HL-60 (cell line): Measurements from ENCODE around the gene NRARP.

Experiments
- DNase-seq, 2 experiments: peaks; one replicate each; pipeline ENCODE4 v3.0.0-alpha.2; 2010 to 2020; ENCODE audit warnings: low read depth in 1 of 2, low spot score in 1 of 2
- H3K27ac ChIP-seq: fragments of 250-450 bp; sonication (Bioruptor Pico); replicated peaks from 2 replicates; pipeline ENCODE4 v1.5.1; 2020; ENCODE audit warnings: mild to moderate bottlenecking, moderate library complexity
- H3K27me3 ChIP-seq: fragments of 250-450 bp; sonication (Bioruptor Pico); 2 replicates; pipeline ENCODE4 v1.5.1; 2021; ENCODE audit warnings: mild to moderate bottlenecking, moderate library complexity; ENCODE audit not compliant: insufficient read depth, poor library complexity, severe bottlenecking
- H3K4me3 ChIP-seq: replicated peaks from 2 replicates; pipeline ENCODE4 v1.5.1; 2011; ENCODE audit warnings: mild to moderate bottlenecking, control low read depth, low read length; ENCODE audit not compliant: insufficient read depth
- GABPA ChIP-seq: IDR thresholded peaks from 2 replicates; pipeline ENCODE4 v1.6.1; 2012; ENCODE audit warnings: low read depth
- POLR2AphosphoS5 ChIP-seq: IDR thresholded peaks from 2 replicates; pipeline ENCODE4 v1.6.1; 2012; ENCODE audit warnings: low read depth
- SPI1 ChIP-seq: IDR thresholded peaks from 2 replicates; pipeline ENCODE4 v1.6.1; 2012; ENCODE audit warnings: low read depth, mild to moderate bottlenecking, borderline replicate concordance
- TF ChIP-seq, protein P1 (sequence below): IDR thresholded peaks from one replicate; pipeline ENCODE4 v1.5.1; 2011; ENCODE audit warnings: low read length, control low read depth, inconsistent platforms; ENCODE audit not compliant: insufficient read depth
- TF ChIP-seq, protein P2 (sequence below): IDR thresholded peaks from 2 replicates; pipeline ENCODE4 v1.6.1; 2012; ENCODE audit warnings: low read depth; ENCODE audit not compliant: insufficient replicate concordance

NRARP gene

DNA sequence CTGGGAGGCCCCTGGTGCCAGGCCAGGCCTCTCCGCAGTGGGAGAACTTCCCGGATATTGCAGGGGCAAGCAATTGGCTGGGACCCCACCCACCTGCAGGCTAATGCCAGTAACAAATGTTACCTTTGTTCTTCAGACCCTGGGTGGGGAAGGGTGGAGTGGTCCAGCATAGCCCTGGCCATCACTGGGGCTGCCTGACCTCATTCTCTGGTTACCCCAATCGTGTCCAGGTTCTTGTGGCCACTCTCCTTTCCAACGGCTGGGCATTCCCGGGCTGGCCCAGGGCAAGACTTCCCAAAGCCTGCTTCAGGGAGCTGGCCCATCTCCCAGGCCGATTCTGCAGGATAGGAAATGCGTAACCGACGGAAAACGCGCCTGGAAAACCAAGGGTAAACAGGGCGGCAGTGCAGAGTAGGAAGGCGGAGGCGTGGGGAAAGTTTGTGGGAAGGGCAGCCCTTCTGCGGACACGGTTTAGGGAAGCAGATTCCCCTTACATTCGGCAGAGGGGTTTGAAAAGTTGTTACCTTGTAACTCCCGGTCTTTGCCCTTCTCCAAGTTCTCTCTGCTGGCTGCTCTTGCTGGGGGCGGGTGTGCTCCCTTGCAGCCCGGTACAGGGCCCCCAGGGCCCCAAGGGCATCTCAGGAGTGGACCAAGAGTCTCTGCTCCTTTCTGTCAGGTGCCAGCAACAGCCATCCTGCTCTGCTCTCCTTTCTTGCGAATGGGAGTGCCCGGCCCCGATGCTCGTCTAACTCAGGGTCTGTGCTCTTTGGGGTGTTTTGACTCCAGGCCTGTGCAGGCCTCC is 3.5 kb downstream of the NRARP start:
- H3K4me3 ChIP-seq = no peak overlapping the region
- no peak for DNase-seq
- no peak overlapping the region for H3K27ac ChIP-seq
- peaks cover 15% of the 10 kb centered on the region for H3K27me3 ChIP-seq
- TF ChIP-seq, protein P1, sequence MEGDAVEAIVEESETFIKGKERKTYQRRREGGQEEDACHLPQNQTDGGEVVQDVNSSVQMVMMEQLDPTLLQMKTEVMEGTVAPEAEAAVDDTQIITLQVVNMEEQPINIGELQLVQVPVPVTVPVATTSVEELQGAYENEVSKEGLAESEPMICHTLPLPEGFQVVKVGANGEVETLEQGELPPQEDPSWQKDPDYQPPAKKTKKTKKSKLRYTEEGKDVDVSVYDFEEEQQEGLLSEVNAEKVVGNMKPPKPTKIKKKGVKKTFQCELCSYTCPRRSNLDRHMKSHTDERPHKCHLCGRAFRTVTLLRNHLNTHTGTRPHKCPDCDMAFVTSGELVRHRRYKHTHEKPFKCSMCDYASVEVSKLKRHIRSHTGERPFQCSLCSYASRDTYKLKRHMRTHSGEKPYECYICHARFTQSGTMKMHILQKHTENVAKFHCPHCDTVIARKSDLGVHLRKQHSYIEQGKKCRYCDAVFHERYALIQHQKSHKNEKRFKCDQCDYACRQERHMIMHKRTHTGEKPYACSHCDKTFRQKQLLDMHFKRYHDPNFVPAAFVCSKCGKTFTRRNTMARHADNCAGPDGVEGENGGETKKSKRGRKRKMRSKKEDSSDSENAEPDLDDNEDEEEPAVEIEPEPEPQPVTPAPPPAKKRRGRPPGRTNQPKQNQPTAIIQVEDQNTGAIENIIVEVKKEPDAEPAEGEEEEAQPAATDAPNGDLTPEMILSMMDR = no peak
- TF ChIP-seq SPI1 = no peak
- TF ChIP-seq, protein P2, sequence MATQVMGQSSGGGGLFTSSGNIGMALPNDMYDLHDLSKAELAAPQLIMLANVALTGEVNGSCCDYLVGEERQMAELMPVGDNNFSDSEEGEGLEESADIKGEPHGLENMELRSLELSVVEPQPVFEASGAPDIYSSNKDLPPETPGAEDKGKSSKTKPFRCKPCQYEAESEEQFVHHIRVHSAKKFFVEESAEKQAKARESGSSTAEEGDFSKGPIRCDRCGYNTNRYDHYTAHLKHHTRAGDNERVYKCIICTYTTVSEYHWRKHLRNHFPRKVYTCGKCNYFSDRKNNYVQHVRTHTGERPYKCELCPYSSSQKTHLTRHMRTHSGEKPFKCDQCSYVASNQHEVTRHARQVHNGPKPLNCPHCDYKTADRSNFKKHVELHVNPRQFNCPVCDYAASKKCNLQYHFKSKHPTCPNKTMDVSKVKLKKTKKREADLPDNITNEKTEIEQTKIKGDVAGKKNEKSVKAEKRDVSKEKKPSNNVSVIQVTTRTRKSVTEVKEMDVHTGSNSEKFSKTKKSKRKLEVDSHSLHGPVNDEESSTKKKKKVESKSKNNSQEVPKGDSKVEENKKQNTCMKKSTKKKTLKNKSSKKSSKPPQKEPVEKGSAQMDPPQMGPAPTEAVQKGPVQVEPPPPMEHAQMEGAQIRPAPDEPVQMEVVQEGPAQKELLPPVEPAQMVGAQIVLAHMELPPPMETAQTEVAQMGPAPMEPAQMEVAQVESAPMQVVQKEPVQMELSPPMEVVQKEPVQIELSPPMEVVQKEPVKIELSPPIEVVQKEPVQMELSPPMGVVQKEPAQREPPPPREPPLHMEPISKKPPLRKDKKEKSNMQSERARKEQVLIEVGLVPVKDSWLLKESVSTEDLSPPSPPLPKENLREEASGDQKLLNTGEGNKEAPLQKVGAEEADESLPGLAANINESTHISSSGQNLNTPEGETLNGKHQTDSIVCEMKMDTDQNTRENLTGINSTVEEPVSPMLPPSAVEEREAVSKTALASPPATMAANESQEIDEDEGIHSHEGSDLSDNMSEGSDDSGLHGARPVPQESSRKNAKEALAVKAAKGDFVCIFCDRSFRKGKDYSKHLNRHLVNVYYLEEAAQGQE = no peak
- no peak for TF ChIP-seq POLR2AphosphoS5
- no peak for TF ChIP-seq GABPA

- peaks cover 15% of the 10 kb centered on the region for H3K27me3 ChIP-seq
- no peak overlapping the region for H3K4me3 ChIP-seq
- no peak for DNase-seq
- no peak overlapping the region for H3K27ac ChIP-seq
- TF ChIP-seq, protein P2 = no peak
- no peak for TF ChIP-seq POLR2AphosphoS5
- TF ChIP-seq GABPA = no peak
- TF ChIP-seq, protein P1 = no peak
- TF ChIP-seq SPI1 = no peak
These were observed 4.1 kb downstream of the NRARP start for GRCh38 chr9:137297966-137298365.

DNA sequence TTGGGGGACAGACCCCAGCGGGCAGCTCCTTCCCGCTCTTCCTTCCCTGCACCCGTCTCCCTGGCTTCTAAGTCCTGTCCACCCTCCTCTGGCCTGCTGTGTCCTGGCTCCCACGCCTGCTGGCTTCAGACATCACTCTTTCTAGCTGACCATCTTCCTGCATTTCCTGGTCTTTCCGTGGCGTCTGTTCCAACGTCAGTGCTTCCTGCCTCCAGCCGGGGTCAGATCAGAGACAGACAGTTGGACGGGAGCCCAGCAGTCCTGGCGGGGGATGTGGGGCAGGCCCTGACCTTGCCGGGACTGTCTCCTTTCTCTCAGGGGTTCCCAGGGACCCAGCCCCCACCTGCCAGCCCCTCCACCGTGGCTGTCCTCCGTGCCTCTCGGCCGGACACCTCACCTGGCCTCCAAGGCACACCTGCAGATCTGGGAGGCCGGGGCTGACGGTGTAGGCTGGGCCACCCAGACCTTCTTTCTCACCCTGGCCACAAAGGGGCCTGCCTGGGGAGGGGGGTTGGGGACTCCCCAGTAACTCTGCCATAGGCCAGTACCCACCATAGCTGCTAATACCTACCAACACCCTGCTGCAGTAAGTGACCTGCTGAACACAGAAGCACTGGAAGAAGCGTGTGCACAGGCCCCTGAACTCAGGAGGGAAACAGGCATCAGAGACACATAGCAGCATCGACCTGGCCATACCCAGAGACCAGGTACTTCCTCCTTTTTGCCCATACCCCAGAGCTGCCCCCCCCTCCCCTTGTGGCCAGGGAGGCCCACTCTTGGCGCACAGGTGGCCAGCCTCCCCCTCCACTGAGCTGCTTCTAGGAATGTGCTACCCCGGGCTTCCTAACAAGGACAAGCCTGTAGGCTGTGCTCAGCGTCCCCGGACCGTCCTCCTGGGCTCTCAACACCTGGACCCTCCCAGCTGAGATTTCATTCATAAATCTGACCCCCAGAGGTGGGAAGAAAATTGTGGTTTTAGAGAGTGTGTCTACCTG is 5.1 kb downstream of the NRARP start:
- no peak for DNase-seq
- TF ChIP-seq, protein P1 = no peak
- TF ChIP-seq, protein P2 = no peak
- no peak for TF ChIP-seq GABPA
- no peak for TF ChIP-seq POLR2AphosphoS5
- no peak for TF ChIP-seq SPI1
- Histone ChIP-seq H3K27me3 (peaks cover 15% of the 10 kb centered on the region), H3K4me3 (no peak overlapping the region), H3K27ac (no peak overlapping the region)
